HL-60 (cell line): ENCODE results near the gene CATSPERE.
"Not testable (repeated sequence)": the region's sequence is repeated elsewhere in the genome, so short reads cannot be mapped to it uniquely, and the experiment has no call there.

Source experiments
- DNase-seq, 2 experiments: peaks; one replicate each; pipeline ENCODE4 v3.0.0-alpha.2; 2010 to 2020; ENCODE audit warnings: low read depth in 1 of 2, low spot score in 1 of 2
- H3K27ac ChIP-seq: fragments of 250-450 bp; sonication (Bioruptor Pico); replicated peaks from 2 replicates; pipeline ENCODE4 v1.5.1; 2020; ENCODE audit warnings: mild to moderate bottlenecking, moderate library complexity
- H3K27me3 ChIP-seq: fragments of 250-450 bp; sonication (Bioruptor Pico); 2 replicates; pipeline ENCODE4 v1.5.1; 2021; ENCODE audit warnings: mild to moderate bottlenecking, moderate library complexity; ENCODE audit not compliant: insufficient read depth, poor library complexity, severe bottlenecking
- H3K4me3 ChIP-seq: replicated peaks from 2 replicates; pipeline ENCODE4 v1.5.1; 2011; ENCODE audit warnings: mild to moderate bottlenecking, control low read depth, low read length; ENCODE audit not compliant: insufficient read depth
- GABPA ChIP-seq: IDR thresholded peaks from 2 replicates; pipeline ENCODE4 v1.6.1; 2012; ENCODE audit warnings: low read depth
- POLR2AphosphoS5 ChIP-seq: IDR thresholded peaks from 2 replicates; pipeline ENCODE4 v1.6.1; 2012; ENCODE audit warnings: low read depth
- SPI1 ChIP-seq: IDR thresholded peaks from 2 replicates; pipeline ENCODE4 v1.6.1; 2012; ENCODE audit warnings: low read depth, mild to moderate bottlenecking, borderline replicate concordance
- TF ChIP-seq, protein P1 (sequence below): IDR thresholded peaks from 2 replicates; pipeline ENCODE4 v1.6.1; 2012; ENCODE audit warnings: low read depth; ENCODE audit not compliant: insufficient replicate concordance
- TF ChIP-seq, protein P2 (sequence below): IDR thresholded peaks from one replicate; pipeline ENCODE4 v1.5.1; 2011; ENCODE audit warnings: low read length, control low read depth, inconsistent platforms; ENCODE audit not compliant: insufficient read depth

Gene CATSPERE

DNA sequence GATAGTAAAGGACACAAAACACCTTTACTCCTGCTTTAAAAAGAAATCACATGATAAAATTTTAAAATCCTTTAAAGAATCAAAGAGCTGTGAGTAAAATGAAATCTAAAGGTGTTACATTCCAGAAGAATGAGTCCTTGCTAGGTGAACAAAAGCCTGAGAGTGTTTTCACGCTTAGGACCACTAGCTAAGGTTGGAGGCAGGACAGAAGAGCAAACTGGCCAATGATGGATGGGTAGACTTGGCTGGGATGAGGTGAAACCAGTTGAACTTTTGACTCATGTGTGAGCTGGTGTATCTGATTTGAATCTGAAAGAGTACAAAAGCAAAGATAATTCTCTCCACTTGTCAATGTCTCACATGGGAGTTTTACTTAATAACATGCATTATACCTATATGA, 35.1 kb downstream of the CATSPERE start:
- no peak overlapping the region for H3K27ac ChIP-seq
- no peak for DNase-seq

DNA sequence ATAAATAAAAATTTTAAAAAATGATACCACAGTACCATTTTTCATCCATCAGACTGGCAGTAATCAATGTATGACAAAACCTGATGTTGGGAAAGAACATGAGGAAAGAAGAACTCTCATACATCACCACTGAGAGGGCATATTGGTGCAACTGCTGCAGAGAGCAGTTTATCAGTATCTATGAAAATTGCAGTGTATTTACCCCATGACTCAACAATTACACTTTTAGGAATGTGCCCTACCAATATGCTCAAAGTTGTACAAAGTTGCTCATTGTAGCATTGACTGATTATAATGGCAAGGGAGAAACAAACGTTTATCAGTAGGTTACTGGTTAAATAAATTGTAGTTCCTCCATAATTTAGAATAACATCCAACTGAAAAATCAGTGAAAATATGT, 36.7 kb downstream of the CATSPERE start:
- no peak for TF ChIP-seq SPI1
- TF ChIP-seq, protein P1, sequence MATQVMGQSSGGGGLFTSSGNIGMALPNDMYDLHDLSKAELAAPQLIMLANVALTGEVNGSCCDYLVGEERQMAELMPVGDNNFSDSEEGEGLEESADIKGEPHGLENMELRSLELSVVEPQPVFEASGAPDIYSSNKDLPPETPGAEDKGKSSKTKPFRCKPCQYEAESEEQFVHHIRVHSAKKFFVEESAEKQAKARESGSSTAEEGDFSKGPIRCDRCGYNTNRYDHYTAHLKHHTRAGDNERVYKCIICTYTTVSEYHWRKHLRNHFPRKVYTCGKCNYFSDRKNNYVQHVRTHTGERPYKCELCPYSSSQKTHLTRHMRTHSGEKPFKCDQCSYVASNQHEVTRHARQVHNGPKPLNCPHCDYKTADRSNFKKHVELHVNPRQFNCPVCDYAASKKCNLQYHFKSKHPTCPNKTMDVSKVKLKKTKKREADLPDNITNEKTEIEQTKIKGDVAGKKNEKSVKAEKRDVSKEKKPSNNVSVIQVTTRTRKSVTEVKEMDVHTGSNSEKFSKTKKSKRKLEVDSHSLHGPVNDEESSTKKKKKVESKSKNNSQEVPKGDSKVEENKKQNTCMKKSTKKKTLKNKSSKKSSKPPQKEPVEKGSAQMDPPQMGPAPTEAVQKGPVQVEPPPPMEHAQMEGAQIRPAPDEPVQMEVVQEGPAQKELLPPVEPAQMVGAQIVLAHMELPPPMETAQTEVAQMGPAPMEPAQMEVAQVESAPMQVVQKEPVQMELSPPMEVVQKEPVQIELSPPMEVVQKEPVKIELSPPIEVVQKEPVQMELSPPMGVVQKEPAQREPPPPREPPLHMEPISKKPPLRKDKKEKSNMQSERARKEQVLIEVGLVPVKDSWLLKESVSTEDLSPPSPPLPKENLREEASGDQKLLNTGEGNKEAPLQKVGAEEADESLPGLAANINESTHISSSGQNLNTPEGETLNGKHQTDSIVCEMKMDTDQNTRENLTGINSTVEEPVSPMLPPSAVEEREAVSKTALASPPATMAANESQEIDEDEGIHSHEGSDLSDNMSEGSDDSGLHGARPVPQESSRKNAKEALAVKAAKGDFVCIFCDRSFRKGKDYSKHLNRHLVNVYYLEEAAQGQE: no peak
- TF ChIP-seq GABPA: no peak
- no peak for TF ChIP-seq POLR2AphosphoS5
- TF ChIP-seq, protein P2, sequence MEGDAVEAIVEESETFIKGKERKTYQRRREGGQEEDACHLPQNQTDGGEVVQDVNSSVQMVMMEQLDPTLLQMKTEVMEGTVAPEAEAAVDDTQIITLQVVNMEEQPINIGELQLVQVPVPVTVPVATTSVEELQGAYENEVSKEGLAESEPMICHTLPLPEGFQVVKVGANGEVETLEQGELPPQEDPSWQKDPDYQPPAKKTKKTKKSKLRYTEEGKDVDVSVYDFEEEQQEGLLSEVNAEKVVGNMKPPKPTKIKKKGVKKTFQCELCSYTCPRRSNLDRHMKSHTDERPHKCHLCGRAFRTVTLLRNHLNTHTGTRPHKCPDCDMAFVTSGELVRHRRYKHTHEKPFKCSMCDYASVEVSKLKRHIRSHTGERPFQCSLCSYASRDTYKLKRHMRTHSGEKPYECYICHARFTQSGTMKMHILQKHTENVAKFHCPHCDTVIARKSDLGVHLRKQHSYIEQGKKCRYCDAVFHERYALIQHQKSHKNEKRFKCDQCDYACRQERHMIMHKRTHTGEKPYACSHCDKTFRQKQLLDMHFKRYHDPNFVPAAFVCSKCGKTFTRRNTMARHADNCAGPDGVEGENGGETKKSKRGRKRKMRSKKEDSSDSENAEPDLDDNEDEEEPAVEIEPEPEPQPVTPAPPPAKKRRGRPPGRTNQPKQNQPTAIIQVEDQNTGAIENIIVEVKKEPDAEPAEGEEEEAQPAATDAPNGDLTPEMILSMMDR: no peak
- H3K27me3 ChIP-seq: no peaks in the 10 kb centered on the region
- no peak overlapping the region for H3K27ac ChIP-seq
- no peak for DNase-seq
- H3K4me3 ChIP-seq: no peak overlapping the region

More for the DNA sequence above, 35.1 kb downstream of the CATSPERE start:
- Histone ChIP-seq H3K27me3 (no peaks in the 10 kb centered on the region), H3K4me3 (no peak overlapping the region)
- TF ChIP-seq GABPA (no peak), SPI1 (no peak), POLR2AphosphoS5 (no peak)
- TF ChIP-seq, protein P2: no peak
- TF ChIP-seq, protein P1: no peak

DNA sequence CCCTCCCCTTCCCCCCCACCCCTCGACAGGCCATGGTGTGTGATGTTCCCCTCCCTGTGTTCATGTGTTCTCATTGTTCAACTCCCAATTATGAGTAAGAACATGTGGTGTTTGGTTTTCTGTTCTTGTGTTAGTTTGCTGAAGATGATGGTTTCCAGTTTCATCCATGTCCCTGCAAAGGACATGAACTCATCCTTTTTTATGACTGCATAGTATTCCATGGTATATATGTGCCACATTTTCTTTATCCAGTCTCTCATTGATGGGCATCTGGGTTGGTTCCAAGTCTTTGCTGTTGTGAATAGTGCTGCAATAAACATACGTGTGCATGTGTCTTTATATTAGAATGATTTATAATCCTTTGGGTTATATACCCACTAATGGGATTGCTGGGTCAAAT, 38.4 kb downstream of the CATSPERE start:
- H3K27ac ChIP-seq, H3K27me3 ChIP-seq, DNase-seq, H3K4me3 ChIP-seq: not testable (repeated sequence)

DNA sequence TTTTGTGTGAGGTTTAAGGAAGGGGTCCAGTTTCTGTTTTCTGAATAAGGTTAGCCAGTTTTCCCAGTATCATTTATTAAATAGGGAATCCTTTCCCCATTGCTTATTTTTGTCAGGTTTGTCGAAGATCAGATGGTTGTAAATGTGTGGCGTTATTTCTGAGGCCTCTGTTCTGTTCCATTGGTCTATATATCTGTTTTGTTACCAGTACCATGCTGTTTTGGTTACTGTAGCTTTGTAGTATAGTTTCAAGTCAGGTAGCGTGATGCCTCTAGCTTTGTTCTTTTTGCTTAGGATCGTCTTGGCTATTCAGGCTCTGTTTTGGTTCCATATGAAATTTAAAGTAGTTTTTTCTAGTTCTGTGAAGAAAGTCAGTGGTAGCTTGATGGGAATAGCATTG, 39.4 kb downstream of the CATSPERE start:
- not testable (repeated sequence) for H3K4me3 ChIP-seq, DNase-seq, H3K27me3 ChIP-seq, H3K27ac ChIP-seq

DNA sequence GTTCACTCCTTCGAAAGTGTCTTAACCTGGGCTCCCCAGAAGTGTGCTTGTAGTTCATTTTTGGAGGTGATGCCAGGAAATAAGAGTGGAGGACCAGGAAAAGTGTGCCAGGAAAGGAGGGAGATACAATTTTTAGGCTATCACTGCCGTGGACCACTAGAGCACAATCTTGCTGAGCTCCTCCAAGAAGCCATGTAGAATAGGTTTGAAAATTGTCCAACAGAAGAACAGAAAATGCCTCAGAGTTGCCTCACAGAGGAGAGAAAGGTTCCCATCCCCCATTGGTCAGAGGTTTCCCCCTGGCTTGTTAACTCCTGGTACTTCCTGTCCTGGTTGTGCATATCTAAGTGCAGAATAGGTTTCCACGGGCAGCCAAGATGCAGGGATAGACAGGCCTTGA, 41.6 kb downstream of the CATSPERE start:
- DNase-seq: no peak
- TF ChIP-seq, protein P1: no peak
- TF ChIP-seq GABPA: no peak
- no peak for TF ChIP-seq SPI1
- no peak for TF ChIP-seq POLR2AphosphoS5
- TF ChIP-seq, protein P2: no peak
- H3K4me3 ChIP-seq: no peak overlapping the region
- no peak overlapping the region for H3K27ac ChIP-seq
- no peaks in the 10 kb centered on the region for H3K27me3 ChIP-seq
